Daoy (cell line): ENCODE measurements around the gene GUCY1B1. TPM values are rescaled to one million over a fixed set of nuclear protein-coding genes. Genes with fewer than 3 reads are reported as not detected.

Source experiments
- DNase-seq: peaks from one replicate; pipeline ENCODE4 v3.0.0-alpha.2; 2015; ENCODE audit warnings: low read depth
- total RNA-seq: library from RNA; depleted of rRNA; stranded (reverse); fragments of >200 nt; shearing (Covaris generic); gene quantifications from 2 replicates; pipeline ENCODE4 v1.2.3, GENCODE V29; 2014

GUCY1B1 gene
- total RNA-seq, 1 experiment from 2014 or later = 2.6 TPM

DNA sequence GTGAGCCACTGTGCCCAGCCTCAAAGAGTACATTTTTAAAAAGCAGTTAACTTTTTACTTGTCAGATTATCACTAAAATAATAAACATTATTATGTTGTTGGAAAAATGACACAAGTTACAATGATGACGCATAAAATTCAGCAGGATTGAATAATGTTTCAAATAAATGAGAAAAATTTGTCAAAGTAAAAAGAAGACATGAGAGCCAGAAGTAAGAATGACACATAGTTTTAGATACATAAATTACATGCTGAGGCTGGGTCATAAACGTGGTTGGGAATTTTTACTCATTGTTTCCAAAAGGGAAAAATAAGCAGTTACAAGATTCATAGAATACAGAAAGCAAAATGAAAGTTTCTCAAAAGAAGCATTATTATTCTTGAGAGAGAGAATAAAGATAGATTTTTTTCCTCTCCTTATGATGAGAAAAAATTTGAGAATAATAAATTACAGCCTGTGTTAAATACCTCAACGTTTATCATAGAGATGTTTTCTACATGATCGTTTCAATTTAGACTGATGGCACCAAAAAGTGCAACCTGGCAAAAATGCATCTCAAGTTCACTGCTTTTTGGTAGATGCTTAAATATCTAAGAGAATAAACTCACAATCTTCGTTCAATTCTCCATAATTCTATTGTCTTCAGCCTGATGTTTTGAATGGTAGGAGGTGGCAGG is 40.4 kb downstream of the GUCY1B1 start:
- no peak for DNase-seq

DNA sequence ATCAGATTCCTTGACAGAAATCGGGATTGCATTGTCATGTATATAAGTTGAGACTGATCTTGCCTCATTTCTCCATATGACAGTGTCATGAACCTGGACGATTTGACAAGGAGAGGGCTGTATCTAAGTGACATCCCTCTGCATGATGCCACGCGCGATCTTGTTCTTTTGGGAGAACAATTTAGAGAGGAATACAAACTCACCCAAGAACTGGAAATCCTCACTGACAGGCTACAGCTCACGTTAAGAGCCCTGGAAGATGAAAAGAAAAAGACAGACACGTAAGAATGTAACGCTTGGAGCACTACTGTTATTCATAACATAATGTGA is 40.9 kb downstream of the GUCY1B1 start:
- no peak for DNase-seq

DNA sequence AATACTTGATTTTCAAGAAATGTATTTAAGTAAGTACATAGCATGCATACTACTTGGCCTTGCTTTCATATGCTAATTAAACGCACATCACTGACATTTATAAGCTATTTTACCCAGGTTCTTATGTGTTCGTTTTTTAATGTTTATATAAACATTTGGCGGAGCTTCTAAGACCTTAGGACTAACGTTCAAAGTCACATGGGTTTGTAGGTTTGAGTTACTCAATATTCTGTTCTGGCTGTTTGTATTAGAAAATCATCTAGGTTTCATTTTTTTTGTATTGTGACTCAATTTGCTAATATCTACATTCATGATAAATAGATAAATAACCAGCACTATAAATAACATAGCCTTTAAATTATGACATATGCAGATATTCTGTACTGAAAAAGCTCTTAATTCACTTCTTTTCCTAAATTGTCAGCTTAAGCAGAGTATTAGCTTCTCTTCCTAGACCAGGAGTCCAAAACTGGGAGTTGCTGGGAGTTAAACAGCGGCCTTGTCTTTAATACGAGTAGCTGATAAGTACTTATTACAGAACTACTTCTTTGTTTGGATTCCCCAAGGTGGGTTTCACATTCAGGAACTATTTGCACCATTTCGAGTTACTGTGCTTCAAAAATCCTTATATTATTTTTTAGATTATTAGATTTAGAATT is 42.0 kb downstream of the GUCY1B1 start:
- no peak for DNase-seq

DNA sequence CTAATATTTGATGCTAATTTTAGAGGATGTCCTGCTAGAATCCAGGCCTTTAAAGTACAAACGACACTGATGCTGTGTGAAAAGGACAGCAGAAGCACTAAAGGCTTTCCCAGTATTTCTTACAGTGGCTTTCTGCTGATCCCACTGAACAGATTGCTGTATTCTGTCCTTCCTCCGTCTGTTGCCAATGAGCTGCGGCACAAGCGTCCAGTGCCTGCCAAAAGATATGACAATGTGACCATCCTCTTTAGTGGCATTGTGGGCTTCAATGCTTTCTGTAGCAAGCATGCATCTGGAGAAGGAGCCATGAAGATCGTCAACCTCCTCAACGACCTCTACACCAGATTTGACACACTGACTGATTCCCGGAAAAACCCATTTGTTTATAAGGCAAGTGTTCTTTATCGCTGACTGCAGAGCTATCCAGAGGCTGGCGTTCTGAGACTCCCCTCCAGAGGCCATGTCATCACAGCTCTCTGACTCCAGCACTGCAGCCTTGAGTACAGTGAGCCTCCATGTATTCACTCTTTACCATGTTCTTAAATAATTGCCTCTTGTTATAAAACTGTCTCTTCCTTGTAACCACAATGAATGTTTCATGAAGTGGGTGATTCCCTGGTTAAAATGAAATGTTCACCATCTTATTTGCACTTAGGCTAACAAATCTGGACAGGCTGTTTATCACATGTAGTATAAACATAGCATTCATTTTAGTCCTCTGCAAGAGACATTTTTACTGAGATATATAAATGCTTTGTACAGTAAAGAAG is 43.6 kb downstream of the GUCY1B1 start:
- DNase-seq = no peak

DNA sequence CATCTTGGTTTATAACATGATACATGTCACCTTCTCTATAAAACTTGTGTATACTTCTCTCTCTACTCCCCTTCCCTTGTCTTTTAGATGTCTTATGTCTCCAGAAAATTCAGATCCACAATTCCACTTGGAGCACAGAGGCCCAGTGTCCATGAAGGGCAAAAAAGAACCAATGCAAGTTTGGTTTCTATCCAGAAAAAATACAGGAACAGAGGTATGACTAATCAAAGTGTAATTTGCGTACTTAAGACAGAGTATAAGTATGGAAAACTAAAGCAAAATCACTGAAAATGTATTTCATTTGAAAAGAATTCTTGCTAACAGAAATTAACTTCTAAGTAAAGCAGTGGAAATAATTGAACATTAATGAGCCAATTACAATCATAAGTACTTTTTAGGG is 46.2 kb downstream of the GUCY1B1 start:
- DNase-seq = no peak

DNA sequence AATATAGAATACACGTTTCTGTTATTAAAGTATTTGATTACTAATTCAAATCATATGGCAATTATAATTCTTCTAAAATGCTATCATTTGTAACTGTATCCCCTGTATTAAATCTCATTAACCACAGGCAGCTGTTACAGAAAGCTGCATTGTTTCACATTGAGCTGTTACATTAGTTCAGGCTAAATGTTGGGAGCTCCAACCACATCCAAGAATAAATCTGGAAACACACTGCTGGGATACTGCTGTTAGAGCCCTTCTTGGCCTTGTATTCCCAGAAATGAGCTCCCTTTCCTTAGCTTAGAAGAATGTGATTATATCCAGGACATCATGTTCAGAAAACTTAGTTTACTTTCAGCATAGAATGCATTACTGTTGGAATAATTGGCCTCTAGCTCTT is 48.2 kb downstream of the GUCY1B1 start:
- no peak for DNase-seq

DNA sequence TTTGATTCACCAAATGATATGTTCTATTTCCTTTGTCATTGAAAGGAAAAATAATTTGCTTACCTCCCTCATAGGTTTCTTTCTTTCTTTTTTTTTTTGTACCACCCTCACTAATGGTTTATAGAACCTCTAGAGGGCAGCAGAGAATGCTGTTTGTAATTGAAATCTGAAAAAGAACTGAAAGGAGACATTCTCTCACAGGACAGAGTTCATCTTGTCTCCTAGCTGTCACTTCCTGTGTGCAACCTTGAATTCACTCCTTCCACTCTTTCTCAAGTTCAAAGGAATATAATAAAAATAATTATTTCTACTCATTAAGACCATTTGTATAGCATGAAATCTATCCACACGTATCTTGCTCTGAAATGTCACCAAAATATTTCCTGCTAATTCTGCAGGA is 51.0 kb downstream of the GUCY1B1 start:
- DNase-seq = peak; percentile 37

DNA sequence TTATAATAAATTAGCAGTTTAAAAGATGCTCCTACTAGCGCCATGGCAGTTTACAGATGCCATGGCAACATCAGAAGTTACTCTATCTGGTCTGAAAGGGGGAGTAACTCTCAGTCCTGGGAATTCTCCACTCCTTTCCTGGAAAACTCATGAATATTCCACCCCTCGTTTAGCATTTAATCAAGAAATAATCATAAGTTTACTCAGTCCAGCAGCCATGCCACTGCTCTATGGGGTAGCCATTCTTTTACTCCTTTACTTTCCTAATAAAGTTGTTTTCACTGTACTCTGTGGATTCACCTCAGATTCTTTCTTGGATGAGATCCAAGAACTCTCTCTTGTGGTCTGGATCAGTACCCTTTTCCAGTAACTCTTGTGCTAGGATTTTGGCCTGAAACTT is 52.3 kb downstream of the GUCY1B1 start:
- no peak for DNase-seq

DNA sequence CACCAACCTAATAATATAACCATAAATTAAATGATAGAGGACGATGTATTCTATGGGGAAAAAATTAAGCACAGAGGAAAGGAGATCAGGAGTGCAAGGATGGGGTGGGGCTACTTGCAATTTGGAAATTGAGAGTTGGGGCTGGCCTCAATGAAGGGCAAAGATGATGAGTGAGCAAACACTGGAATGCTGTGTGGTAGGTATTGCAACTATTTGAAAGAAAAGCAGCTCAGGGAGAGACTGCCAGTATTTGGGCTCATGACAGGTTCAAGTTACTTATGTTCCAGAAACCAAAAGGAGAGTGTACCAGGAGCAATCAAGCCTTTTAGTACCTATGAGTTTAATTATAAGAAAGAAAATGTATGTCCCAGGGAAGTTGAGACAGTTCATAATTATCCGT is 59.8 kb downstream of the GUCY1B1 start:
- no peak for DNase-seq

DNA sequence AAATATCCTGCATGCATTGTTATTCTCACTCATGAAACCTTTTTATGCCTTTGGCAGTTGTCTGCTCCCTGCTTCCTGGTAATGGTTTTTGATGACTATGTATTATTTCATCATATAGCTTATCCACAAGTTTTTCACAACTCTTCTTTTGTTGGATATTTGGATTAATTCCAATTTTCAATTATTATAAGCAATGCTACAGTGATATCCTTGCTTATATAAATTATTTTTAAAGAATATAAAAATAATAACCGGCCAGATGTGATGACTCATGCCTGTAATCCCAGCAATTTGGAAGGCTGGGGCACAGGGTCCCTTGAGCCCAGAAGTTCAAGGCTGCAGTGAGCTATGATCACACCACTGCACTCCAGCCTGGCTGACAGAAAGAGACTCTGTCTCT is 60.2 kb downstream of the GUCY1B1 start:
- no peak for DNase-seq

DNA sequence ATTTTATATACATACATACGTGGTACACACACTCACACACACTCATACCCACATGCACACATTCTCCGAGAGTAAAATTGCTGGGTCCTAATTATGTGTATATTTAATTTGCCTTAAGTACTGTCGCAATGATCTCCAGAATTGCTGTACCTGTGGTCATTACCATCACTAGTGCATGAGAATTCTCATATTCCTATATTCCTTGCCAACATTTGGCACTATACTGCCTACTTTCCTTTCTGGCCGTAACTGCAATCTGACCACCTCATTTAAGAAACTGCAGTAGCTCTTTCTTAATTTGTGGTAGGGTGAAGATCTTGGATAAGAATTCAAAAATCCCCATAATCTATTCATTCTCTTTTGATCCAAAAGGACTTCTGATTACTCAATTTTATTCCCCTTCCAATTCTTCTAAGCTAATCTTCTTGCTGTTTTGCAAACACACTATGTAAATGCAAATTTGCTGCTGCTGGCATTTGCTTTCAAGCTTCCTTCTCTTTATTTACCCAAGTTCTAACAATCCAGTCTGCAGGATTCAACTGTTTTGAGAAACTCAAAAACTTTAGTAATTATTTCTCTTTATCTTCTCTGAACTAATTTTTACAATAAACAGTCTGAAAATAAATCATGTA is 62.2 kb downstream of the GUCY1B1 start:
- DNase-seq = no peak

DNA sequence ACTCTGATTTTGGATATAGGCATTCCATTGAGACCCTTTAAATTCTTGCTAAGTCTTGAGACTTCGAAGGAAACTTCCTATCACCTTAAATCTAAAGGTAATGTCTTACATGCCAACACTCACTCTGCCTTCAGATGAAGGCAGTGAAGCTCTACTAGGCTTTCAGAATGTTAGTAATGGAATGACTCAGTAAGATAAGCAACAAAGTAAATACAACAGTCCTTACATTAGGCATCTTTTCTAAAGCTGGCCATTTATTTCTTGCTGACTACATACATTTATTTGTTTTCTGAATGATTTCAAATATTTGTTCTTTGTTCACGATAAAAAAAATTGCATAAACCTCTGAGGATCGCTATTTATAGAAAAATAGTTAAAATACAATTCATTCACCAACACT is 63.8 kb downstream of the GUCY1B1 start:
- DNase-seq = no peak

DNA sequence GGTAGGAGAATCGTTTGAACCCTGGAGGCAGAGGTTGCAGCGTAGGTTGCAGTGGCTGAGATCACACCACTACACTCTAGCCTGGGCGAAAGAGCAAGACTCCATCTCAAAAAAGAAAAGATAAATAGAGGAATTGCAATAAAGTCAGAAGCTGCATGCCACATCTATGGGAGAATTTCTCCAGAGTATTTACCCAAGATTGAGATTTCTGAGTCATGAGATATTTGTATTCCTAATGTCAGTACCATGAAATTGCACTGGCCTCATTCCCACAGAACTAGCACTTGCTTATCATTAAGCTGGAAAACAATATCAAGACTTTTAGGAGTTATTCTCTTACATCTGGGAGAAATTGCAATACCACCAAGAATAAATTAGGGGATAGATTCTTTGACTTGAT is 69.8 kb downstream of the GUCY1B1 start:
- DNase-seq = peak; percentile 45

DNA sequence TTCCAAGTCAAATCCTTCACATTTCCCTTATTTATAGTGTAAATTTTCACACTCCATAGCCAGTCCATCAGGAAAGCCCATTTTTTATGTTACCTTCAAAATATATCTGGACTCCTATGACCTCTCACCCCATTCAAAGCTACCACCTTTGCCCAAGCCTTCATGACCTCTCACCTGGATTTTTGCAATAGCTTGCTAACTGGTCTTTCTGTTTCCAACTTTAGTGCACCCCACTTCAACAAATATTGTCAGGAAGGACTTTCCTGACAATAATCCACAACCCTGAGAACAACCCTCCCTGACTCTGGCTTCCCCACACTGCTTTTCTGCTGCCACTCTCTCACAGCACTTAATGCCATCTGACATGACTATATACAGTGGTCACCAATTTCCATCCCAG is 73.8 kb downstream of the GUCY1B1 start:
- DNase-seq = no peak

DNA sequence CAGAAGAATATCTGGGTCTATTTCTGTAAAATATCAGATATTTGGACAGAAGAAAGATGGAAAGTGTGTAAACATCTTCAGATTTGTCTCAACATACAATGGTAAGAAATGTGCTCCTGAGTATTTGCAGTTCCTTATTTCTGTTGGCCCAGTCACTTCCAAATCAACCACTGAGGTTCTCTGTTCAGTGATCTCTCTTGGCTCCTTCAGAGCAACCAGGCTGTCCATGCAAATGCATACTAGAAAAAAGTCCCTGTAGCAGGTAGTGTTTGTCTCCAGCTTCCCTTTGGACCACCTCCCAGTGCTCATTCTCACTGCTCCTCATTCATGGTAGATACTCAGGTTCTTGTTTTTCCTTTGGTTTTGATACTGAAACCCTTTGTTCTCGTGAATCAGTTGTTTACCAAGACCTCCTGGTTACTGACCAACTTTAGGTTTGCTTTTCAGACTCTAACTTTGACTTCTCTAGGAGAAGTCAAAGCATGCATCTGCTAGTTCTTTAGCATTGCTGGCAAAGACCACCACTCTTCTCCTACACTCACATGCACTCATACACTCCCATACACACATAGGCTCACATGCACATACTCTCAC is 78.5 kb downstream of the GUCY1B1 start:
- no peak for DNase-seq

DNA sequence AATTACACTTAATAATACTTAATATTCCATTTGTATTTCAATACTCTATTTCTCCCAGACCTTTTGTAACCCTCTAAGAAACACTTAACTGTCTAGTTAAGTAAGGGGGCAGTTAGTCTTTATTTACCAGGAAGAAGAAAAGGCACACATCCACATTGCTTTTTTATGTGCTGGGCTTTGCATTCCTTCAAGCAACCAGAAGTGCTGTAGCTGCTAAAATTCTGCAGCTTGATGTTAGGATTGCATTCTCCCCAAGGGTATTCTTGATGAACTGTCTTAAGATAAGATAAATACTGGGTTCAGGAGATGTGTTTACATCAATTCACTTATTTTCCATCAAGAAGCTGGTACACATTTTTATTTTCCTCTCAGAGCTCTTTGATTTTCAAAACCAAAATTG is 83.3 kb downstream of the GUCY1B1 start:
- no peak for DNase-seq

DNA sequence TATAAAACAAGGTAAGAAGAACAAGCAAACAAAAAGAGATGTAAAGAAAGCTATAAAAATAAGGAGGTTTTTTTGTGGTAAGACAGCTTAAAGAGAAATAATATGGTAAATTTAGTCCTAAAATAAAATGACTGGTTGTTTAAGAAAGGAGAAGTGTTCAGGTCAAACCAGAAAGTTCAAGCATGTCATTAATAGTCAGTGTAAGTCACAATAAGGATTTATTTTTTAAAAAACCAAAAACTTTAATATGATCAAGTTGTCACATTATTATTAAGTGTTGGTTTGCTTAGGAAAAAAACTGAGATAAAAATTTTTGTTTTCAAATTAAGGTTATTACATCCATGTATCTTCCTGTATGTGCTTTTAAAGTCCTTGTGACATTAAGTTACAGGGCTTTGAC is 88.1 kb downstream of the GUCY1B1 start:
- no peak for DNase-seq

DNA sequence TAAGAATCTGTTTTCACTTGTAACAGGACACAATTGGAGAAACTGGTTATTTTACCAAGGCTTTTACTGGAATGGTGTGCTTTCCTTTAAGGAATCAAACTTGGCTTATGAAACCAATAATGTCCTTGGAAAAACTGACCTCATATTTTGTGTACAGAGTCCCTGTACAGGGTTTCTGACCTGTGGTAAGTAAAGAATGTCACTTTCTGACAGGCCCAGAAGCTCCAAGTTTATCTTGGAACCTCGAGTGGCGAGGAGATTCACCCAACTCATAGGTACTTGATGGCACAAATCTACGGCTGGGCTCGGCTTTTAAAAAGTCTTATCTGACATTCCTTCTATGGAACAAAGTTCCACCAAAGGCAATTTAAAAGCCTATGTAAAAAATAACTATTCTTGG is 90.2 kb downstream of the GUCY1B1 start:
- no peak for DNase-seq

DNA sequence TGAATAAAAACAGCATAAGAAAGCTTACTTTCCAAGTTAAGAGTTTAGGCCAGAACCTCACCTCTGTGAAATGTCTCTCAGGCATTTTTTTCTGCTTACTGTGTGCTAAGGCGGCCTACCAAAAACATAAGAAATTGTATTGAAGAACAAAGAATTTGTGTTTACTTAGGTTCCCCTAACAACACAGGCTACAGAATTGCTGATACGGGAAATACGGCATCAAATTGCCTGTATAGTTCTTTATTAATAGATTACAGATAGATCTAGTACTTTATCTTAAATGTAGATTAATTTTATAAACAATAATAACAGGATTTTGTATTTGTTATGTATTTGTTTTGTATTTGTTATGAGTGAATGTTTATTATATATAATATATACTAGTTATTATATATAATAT is 94.4 kb downstream of the GUCY1B1 start:
- no peak for DNase-seq

DNA sequence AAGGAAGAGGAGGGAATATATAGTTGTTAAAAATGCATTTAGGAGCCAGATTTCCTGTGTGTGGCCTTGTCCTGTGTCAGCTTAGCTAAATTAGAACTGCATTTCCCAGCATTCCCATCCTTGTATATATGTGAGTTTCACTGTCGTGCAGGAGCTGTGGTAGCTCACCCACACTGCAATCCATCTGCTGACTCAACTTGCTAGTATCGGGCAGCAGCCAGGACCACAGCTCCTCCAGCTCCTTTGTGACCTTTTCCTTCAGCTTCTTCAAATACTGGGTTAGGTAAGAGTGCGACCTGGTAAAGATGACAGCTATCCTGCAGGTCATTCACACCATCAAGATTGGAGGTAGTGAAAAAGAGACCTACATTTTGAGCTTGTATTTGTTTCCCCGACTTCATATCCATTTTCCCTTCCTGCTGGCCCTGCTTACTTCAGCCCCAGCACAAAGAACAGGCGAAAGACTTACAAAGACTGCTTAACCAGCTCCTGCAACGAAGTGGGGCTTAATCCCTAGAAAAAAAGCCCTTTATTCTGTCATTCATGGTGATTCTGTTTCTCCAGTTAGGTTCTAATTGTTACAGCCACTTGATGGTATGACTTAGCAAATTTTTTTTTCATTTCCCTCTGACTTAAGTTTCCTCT is 95.9 kb downstream of the GUCY1B1 start:
- peak; percentile 59 for DNase-seq

DNA sequence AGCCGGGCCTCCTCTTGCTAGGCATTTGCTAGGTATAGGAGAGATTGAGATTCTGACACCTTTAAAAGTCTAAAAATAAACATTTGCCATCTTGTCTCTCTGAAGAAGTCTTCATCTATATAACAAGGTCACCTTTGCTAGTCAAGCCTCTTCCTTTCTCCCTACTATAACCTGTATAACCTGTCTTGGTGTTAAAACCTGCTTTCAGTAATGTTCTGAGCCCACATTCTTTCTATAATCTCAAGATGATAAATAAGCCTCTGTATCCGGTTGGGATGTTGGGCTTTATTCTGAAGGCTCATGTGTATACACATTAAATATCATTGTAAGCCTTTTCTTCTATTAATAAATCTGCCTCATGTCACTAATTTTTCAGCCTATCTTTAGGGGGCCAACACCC is 97.1 kb downstream of the GUCY1B1 start:
- no peak for DNase-seq
